Tibial nerve (tissue), 3 donors: ENCODE measurements around the gene UBE2H.

Experiments used
- POLR2A ChIP-seq, 2 donors: fragments of 450-650 bp; IDR thresholded peaks; one replicate each; pipeline ENCODE4 v1.6.1; 2017; ENCODE audit warnings: antibody characterized with exemption in 2 of 2, mild to moderate bottlenecking in 2 of 2, moderate library complexity in 2 of 2
- TF ChIP-seq, protein P1 (sequence below), 5 experiments: fragments of 200-600 bp in 3 of 5; fragments of 450-650 bp in 2 of 5; sonication (generic) in 3 of 5; IDR thresholded peaks; one replicate each; pipeline ENCODE4 v1.5.1; 2016 to 2019; ENCODE audit warnings: antibody characterized with exemption in 5 of 5, mild to moderate bottlenecking in 3 of 5, moderate library complexity in 2 of 5

DNA sequence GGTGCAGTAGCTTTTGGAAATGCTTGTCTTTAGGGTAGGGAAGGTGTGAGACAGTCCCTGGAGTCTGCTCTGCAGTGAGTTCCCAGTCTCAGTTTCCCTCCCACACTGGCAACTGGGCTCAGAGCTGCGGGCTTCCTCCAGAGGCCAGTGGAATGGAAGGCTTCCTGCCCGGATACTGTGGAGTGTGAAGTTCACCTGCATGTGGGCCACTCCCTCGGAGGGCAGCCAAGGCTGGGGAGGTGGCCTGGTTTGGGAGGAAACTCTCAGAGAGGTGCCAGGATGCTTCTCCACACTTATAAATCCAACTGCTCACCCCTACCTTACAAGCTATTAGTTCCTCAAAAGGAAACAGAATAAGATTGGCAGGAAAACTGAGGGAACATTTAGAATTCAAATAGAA, 18.1 kb upstream of the UBE2H start:
- TF ChIP-seq, protein P1, sequence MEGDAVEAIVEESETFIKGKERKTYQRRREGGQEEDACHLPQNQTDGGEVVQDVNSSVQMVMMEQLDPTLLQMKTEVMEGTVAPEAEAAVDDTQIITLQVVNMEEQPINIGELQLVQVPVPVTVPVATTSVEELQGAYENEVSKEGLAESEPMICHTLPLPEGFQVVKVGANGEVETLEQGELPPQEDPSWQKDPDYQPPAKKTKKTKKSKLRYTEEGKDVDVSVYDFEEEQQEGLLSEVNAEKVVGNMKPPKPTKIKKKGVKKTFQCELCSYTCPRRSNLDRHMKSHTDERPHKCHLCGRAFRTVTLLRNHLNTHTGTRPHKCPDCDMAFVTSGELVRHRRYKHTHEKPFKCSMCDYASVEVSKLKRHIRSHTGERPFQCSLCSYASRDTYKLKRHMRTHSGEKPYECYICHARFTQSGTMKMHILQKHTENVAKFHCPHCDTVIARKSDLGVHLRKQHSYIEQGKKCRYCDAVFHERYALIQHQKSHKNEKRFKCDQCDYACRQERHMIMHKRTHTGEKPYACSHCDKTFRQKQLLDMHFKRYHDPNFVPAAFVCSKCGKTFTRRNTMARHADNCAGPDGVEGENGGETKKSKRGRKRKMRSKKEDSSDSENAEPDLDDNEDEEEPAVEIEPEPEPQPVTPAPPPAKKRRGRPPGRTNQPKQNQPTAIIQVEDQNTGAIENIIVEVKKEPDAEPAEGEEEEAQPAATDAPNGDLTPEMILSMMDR (IDR thresholded peaks at IDR 0.05) = no peak
- TF ChIP-seq POLR2A (IDR thresholded peaks at IDR 0.05) = no peak
